ENCODE results near the gene TBC1D17.

- TF ChIP-seq CTCF (IDR thresholded peaks at IDR 0.05 in 4 of 5, conservative IDR thresholded peaks at IDR 0.05 in 1 of 5) (no peak), POLR2A (IDR thresholded peaks at IDR 0.05) (no peak)
Observed at GRCh38 chr19:49896863-49897621, 19.5 kb downstream of the TBC1D17 start, which contains the start of gene IL4I1.
